Diencephalon (tissue), 1 donor: Measurements from ENCODE around the gene KIF14. TPM values are rescaled to one million over a fixed set of nuclear protein-coding genes. Genes with fewer than 3 reads are reported as not detected.

Source experiments
- total RNA-seq: library from RNA; depleted of rRNA; stranded (reverse); fragments of >200 nt; gene quantifications from one replicate; pipeline ENCODE4 v1.2.3, GENCODE V29; 2014

KIF14 gene
- 4.2 TPM for total RNA-seq

GRCh38 chr1:200620273-200621131 lies at the start of gene KIF14:
KIF14 (minus strand) TSS chr1:200620751; CDS start chr1:200618723, 2,028 bp downstream.

GRCh38 chr1:200669314-200670241 lies 49.0 kb upstream of the KIF14 start, which contains the start of gene DDX59:
DDX59 (minus strand) TSS chr1:200669907; CDS start chr1:200666740, 3,167 bp downstream.

Other genes starting within 250 kb of the KIF14 start
- gene ZNF281, start 210.7 kb downstream of the KIF14 start, total RNA-seq: 44.1 TPM
- gene DDX59, start 49.2 kb upstream of the KIF14 start, total RNA-seq: 21.7 TPM
- gene CAMSAP2, start 118.1 kb upstream of the KIF14 start, total RNA-seq: 151 TPM